22Rv1 (cell line): ENCODE data around the gene FLOT1.

Experiments
- ZFX ChIP-seq: fragments of 450-650 bp; IDR thresholded peaks from 2 replicates; pipeline ENCODE4 v1.6.1; 2017; ENCODE audit warnings: antibody characterized with exemption, borderline replicate concordance
- TF ChIP-seq, protein P1 (sequence below): fragments of 450-650 bp; IDR thresholded peaks from 2 replicates; pipeline ENCODE4 v1.5.1; 2017; ENCODE audit warnings: mild to moderate bottlenecking

GRCh38 chr6:30750379-30750668 is 7.8 kb upstream of the FLOT1 start:
- TF ChIP-seq, protein P1, sequence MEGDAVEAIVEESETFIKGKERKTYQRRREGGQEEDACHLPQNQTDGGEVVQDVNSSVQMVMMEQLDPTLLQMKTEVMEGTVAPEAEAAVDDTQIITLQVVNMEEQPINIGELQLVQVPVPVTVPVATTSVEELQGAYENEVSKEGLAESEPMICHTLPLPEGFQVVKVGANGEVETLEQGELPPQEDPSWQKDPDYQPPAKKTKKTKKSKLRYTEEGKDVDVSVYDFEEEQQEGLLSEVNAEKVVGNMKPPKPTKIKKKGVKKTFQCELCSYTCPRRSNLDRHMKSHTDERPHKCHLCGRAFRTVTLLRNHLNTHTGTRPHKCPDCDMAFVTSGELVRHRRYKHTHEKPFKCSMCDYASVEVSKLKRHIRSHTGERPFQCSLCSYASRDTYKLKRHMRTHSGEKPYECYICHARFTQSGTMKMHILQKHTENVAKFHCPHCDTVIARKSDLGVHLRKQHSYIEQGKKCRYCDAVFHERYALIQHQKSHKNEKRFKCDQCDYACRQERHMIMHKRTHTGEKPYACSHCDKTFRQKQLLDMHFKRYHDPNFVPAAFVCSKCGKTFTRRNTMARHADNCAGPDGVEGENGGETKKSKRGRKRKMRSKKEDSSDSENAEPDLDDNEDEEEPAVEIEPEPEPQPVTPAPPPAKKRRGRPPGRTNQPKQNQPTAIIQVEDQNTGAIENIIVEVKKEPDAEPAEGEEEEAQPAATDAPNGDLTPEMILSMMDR: no peak
- TF ChIP-seq ZFX: no peak
